Kidney (tissue), 14 donors: ENCODE data around the gene NR0B2. TPM values are rescaled to one million over a fixed set of nuclear protein-coding genes. Genes with fewer than 3 reads are reported as not detected.

Experiments
- DNase-seq, 5 donors: peaks; one replicate each; pipeline ENCODE4 v3.0.0-alpha.2; 2013 to 2020
- FAIRE-seq: peaks from 2 replicates; lab custom pipeline; 2012; peaks lifted over from hg19 to GRCh38; lab: Jason Lieb, UNC
- H3K27ac ChIP-seq, 2 donors: one replicate each; pipeline ENCODE4 v1.7.0; 2013; ENCODE audit warnings: low read depth in 2 of 2, low read length in 2 of 2, inconsistent platforms in 1 of 2
- H3K27me3 ChIP-seq: one replicate; pipeline ENCODE4 v1.7.1; 2013; ENCODE audit warnings: low read length, inconsistent platforms; ENCODE audit not compliant: control insufficient read depth, insufficient read depth
- H3K36me3 ChIP-seq, 3 donors: one replicate each; pipeline versions ENCODE4 v1.7.0 to v1.7.1; 2013; ENCODE audit warnings: low read length in 3 of 3, control low read depth in 1 of 3, inconsistent platforms in 1 of 3; ENCODE audit not compliant: insufficient read depth in 3 of 3, control insufficient read depth in 2 of 3
- H3K4me1 ChIP-seq, 3 donors: one replicate each; pipeline versions ENCODE4 v1.7.0 to v1.7.1; 2013; ENCODE audit warnings: low read length in 3 of 3, inconsistent platforms in 1 of 3, low read depth in 1 of 3; ENCODE audit not compliant: control insufficient read depth in 2 of 3, insufficient read depth in 2 of 3
- H3K4me3 ChIP-seq, 3 donors: one replicate each; pipeline versions ENCODE4 v1.7.0 to v1.8.1; 2013; ENCODE audit warnings: low read length in 3 of 3, control low read depth in 1 of 3, inconsistent platforms in 1 of 3
- H3K9ac ChIP-seq, 3 donors: one replicate each; pipeline versions ENCODE4 v1.7.0 to v1.7.1; 2013; ENCODE audit warnings: low read length in 3 of 3, control low read depth in 1 of 3, inconsistent platforms in 1 of 3
- H3K9me3 ChIP-seq, 3 donors: one replicate each; pipeline versions ENCODE4 v1.7.0 to v1.7.1; 2013; ENCODE audit warnings: low read length in 3 of 3, control low read depth in 1 of 3, inconsistent platforms in 1 of 3; ENCODE audit not compliant: control insufficient read depth in 2 of 3, insufficient read depth in 1 of 3
- intact Hi-C: fragments of 100-400 bp; cut with DNase I; formaldehyde crosslinking; loops from one replicate; pipeline ENCODE4 v1.11.1; 2022
- polyA plus RNA-seq: library from polyadenylated mRNA; stranded (reverse); fragments of 350-450 nt; fragmentation: Illumina TruSeq; extraction: RNeasy Lipid Tissue Mini Kit (QIAGEN cat#74804); gene quantifications from one replicate; pipeline ENCODE4 v1.2.3, GENCODE V29; 2014; ENCODE audit warnings: low read depth, low replicate concordance; ENCODE audit not compliant: insufficient read depth
- total RNA-seq: library from RNA; stranded (reverse); fragmentation: NEBNext Ultra II Directional; extraction: Animal tissue kit (Norgen Biotek cat#: 25700); gene quantifications from one replicate; pipeline ENCODE4 v1.2.1, GENCODE V29; 2021
- TF ChIP-seq, protein P1 (sequence below): IDR thresholded peaks from 3 replicates; pipeline ENCODE4 v1.5.1; 2012; ENCODE audit warnings: mild to moderate bottlenecking, moderate library complexity, borderline replicate concordance; ENCODE audit not compliant: insufficient read depth; ENCODE audit errors: extremely low read depth
- donor health status: control.
- donor health status: control.
- donor health status: control.
- donor health status: control.
- donor health status: control.
- donor health status: DM: yes; HTN: yes; CAD: no.
- donor health status: Normal renal cell carcinoma (clear cell type).

The NR0B2 gene
- total and polyA plus RNA-seq, 2 donors from 2014 or later, result 0.79 to 16.5 TPM

DNA sequence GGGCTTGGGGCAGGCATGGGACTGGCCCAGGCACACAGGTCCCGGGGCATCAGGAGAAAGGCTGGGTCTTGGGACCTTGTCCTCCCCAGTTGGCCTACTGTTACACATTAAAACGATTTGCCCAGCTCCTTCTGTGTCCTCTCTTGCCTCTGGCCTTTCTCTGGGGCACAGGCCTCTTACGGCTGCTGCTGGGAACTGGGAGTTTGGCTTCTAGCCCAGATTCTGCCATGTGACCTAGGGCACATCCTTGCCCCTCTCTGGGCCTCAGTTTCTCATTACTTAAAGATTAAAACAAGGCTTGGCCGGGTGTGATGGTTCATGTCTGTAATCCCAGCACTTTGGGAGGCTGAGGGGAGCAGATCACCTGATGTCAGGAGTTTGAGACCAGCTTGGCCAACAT is 32.5 kb upstream of the NR0B2 start:
- no peaks in the 10 kb centered on the region for H3K27me3 ChIP-seq
- no peak overlapping the region for H3K4me3 ChIP-seq
- FAIRE-seq, result no peak
- H3K27ac ChIP-seq, result no peak overlapping the region
- DNase-seq, result no peak
- H3K9me3 ChIP-seq, result no peaks in the 10 kb centered on the region
- H3K4me1 ChIP-seq, result peaks cover 0 to 8% (median 0%) of the 10 kb centered on the region in 3 donors
- H3K36me3 ChIP-seq, result peaks cover 4 to 33% (median 26%) of the 10 kb centered on the region in 3 donors
- intact Hi-C loops, result no loop called here
- H3K9ac ChIP-seq, result no peak overlapping the region
- TF ChIP-seq, protein P1, sequence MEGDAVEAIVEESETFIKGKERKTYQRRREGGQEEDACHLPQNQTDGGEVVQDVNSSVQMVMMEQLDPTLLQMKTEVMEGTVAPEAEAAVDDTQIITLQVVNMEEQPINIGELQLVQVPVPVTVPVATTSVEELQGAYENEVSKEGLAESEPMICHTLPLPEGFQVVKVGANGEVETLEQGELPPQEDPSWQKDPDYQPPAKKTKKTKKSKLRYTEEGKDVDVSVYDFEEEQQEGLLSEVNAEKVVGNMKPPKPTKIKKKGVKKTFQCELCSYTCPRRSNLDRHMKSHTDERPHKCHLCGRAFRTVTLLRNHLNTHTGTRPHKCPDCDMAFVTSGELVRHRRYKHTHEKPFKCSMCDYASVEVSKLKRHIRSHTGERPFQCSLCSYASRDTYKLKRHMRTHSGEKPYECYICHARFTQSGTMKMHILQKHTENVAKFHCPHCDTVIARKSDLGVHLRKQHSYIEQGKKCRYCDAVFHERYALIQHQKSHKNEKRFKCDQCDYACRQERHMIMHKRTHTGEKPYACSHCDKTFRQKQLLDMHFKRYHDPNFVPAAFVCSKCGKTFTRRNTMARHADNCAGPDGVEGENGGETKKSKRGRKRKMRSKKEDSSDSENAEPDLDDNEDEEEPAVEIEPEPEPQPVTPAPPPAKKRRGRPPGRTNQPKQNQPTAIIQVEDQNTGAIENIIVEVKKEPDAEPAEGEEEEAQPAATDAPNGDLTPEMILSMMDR, result no peak

DNA sequence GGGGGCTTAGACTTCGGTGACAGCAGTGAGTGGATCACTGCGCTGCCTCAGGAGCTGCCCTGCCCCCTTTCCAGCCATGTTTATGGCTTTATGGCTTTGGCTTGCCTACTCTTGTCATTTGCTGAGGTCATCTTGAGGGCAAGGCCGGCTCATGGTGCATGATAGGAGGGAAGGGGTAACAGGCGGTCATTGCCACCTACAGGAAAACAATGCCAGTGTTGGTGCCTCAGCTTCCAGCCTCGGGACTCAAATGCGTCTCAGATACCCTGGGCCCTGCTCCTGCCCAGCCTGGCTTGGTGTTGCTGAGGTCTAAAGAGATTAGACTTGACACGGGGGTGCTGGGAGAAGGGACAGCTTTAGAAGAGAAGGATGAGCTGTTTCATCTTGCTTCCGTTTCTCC is 32.0 kb upstream of the NR0B2 start:
- peaks cover 0 to 8% (median 0%) of the 10 kb centered on the region in 3 donors for H3K4me1 ChIP-seq
- TF ChIP-seq, protein P1, result no peak
- H3K27me3 ChIP-seq, result no peaks in the 10 kb centered on the region
- DNase-seq, result no peak
- peak overlapping the region in 1 of 2 donors; percentile 28 for H3K27ac ChIP-seq
- H3K4me3 ChIP-seq, result no peak overlapping the region
- no peak for FAIRE-seq
- peak overlapping the region in 1 of 3 donors; percentile 26 for H3K9ac ChIP-seq
- intact Hi-C loops, result no loop called here
- H3K9me3 ChIP-seq, result no peaks in the 10 kb centered on the region
- H3K36me3 ChIP-seq, result peaks cover 4 to 33% (median 26%) of the 10 kb centered on the region in 3 donors

DNA sequence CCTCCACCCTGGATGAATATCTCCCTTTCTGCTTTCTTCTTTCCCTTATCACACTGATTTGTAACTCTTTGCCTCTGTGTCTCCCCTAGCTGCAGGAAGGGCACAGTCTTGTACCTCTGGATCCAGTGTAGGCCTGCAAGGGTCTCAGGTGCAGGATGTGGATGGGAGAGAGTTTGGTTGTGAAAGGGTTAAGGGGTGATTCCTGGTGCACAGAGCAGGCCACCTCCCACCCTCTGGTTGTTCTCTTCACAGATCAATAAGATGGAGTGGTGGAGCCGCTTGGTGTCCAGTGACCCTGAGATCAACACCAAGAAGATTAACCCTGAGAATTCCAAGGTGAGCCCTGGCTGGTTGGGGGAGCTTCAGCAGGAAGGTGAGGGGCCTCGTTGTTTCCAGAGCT is 31.4 kb upstream of the NR0B2 start:
- no peak for FAIRE-seq
- Histone ChIP-seq H3K4me1 (peaks cover 0 to 8% (median 0%) of the 10 kb centered on the region in 3 donors), H3K27me3 (no peaks in the 10 kb centered on the region), H3K9ac (no peak overlapping the region), H3K9me3 (no peaks in the 10 kb centered on the region), H3K36me3 (peaks cover 4 to 33% (median 26%) of the 10 kb centered on the region in 3 donors), H3K27ac (no peak overlapping the region), H3K4me3 (no peak overlapping the region)
- DNase-seq, result no peak
- intact Hi-C loops, result no loop called here
- TF ChIP-seq, protein P1, result no peak

DNA sequence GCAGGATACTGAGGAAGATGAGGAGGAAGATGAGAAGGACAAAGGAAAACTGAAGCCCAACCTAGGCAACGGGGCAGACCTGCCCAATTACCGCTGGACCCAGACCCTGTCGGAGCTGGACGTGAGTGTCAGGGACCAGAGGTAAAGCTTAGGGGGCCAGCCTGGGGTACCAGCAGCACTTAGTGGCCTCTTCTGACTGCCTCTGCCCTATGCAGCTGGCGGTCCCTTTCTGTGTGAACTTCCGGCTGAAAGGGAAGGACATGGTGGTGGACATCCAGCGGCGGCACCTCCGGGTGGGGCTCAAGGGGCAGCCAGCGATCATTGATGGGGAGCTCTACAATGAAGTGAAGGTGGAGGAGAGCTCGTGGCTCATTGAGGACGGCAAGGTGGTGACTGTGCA is 28.9 kb upstream of the NR0B2 start:
- Histone ChIP-seq H3K4me3 (no peak overlapping the region), H3K9me3 (no peaks in the 10 kb centered on the region), H3K4me1 (peaks cover 0 to 10% (median 7%) of the 10 kb centered on the region in 3 donors), H3K9ac (no peak overlapping the region), H3K27me3 (no peaks in the 10 kb centered on the region), H3K36me3 (peaks cover 4 to 33% (median 28%) of the 10 kb centered on the region in 3 donors), H3K27ac (no peak overlapping the region)
- FAIRE-seq (no peak), DNase-seq (no peak)
- intact Hi-C loops, result no loop called here
- TF ChIP-seq, protein P1, result no peak
